GM23338 (cell line): ENCODE data around the gene DIAPH3. TPM values are rescaled to one million over a fixed set of nuclear protein-coding genes. Genes with fewer than 3 reads are reported as not detected.
"Not testable (repeated sequence)": the region's sequence is repeated elsewhere in the genome, so short reads cannot be mapped to it uniquely, and the experiment has no call there.

ENCODE experiments used
- ATAC-seq: fragments of 200-7000 bp; cut with Tn5 transposase; 3 replicates; pipeline ENCODE4 v1.9.1; 2020
- DNase-seq: peaks from one replicate; pipeline ENCODE4 v3.0.0-alpha.2; 2015; ENCODE audit warnings: low spot score
- H2AFZ ChIP-seq: fragments of 200-600 bp; sonication (generic); 2 replicates; pipeline ENCODE4 v1.8.0; 2016; ENCODE audit warnings: antibody characterized with exemption, mild to moderate bottlenecking, moderate library complexity
- H3F3A ChIP-seq: fragments of 200-600 bp; sonication (generic); replicated peaks from 2 replicates; pipeline ENCODE4 v1.8.0; 2017; ENCODE audit warnings: antibody characterized with exemption, mixed run types, low read depth
- H3K27ac ChIP-seq: fragments of 200-600 bp; sonication (generic); 2 replicates; pipeline ENCODE4 v1.6.1; 2016; ENCODE audit warnings: low read depth
- H3K27me3 ChIP-seq: fragments of 200-600 bp; sonication (generic); 2 replicates; pipeline ENCODE4 v1.8.0; 2016; ENCODE audit warnings: mild to moderate bottlenecking, mixed run types, moderate library complexity; ENCODE audit not compliant: insufficient read depth
- H3K36me3 ChIP-seq: fragments of 200-600 bp; sonication (generic); 2 replicates; pipeline ENCODE4 v1.8.0; 2016; ENCODE audit warnings: mild to moderate bottlenecking; ENCODE audit not compliant: insufficient read depth
- H3K4me1 ChIP-seq: fragments of 200-600 bp; sonication (generic); 2 replicates; pipeline ENCODE4 v1.8.0; 2016; ENCODE audit warnings: mild to moderate bottlenecking, moderate library complexity; ENCODE audit not compliant: insufficient read depth
- H3K4me2 ChIP-seq: fragments of 200-600 bp; sonication (generic); 2 replicates; pipeline ENCODE4 v1.7.1; 2017; ENCODE audit warnings: mixed run types
- H3K4me3 ChIP-seq: fragments of 200-600 bp; sonication (generic); 2 replicates; pipeline ENCODE4 v1.6.1; 2016; ENCODE audit warnings: mixed run types
- H3K79me2 ChIP-seq: fragments of 200-600 bp; sonication (generic); replicated peaks from 2 replicates; pipeline ENCODE4 v1.8.0; 2017; ENCODE audit warnings: mild to moderate bottlenecking; ENCODE audit not compliant: insufficient read depth
- H3K9me2 ChIP-seq: fragments of 200-600 bp; sonication (generic); 2 replicates; pipeline ENCODE4 v1.8.0; 2017; ENCODE audit not compliant: insufficient read depth
- H4K20me1 ChIP-seq: fragments of 200-600 bp; sonication (generic); replicated peaks from 2 replicates; pipeline ENCODE4 v1.8.0; 2017; ENCODE audit warnings: mild to moderate bottlenecking; ENCODE audit not compliant: insufficient read depth
- H3K27ac Mint-ChIP-seq: 2 replicates; pipeline ENCODE4 v1.8.0; 2020; ENCODE audit warnings: inconsistent platforms, mild to moderate bottlenecking, moderate library complexity, mixed read lengths
- H3K27me3 Mint-ChIP-seq: 3 replicates; pipeline ENCODE4 v1.8.0; 2022; ENCODE audit warnings: low read depth, mild to moderate bottlenecking, moderate library complexity, mixed read lengths, inconsistent platforms; ENCODE audit not compliant: insufficient read depth, poor library complexity
- H3K36me3 Mint-ChIP-seq: 3 replicates; pipeline ENCODE4 v1.8.0; 2021; ENCODE audit warnings: low read depth, mild to moderate bottlenecking, inconsistent platforms, moderate library complexity, mixed read lengths
- H3K4me1 Mint-ChIP-seq: 3 replicates; pipeline ENCODE4 v1.8.0; 2020; ENCODE audit warnings: mild to moderate bottlenecking, inconsistent platforms, mixed read lengths
- H3K4me3 Mint-ChIP-seq: 3 replicates; pipeline ENCODE4 v1.8.0; 2021; ENCODE audit warnings: moderate library complexity, mild to moderate bottlenecking, inconsistent platforms, mixed read lengths
- H3K9me3 Mint-ChIP-seq: 3 replicates; pipeline ENCODE4 v1.8.0; 2020; ENCODE audit warnings: moderate library complexity, mild to moderate bottlenecking, inconsistent platforms, mixed read lengths
- CREB1 ChIP-seq: fragments of 250-450 bp; sonication (Bioruptor Pico); IDR thresholded peaks from 2 replicates; pipeline ENCODE4 v1.5.0; 2020; ENCODE audit warnings: low read depth, mild to moderate bottlenecking, moderate library complexity
- EZH2 ChIP-seq: fragments of 200-600 bp; sonication (generic); IDR thresholded peaks from one replicate; pipeline ENCODE4 v1.8.0; 2017; ENCODE audit warnings: antibody characterized with exemption, mild to moderate bottlenecking, low read depth; ENCODE audit not compliant: unreplicated experiment
- EZH2phosphoT487 ChIP-seq: fragments of 200-600 bp; sonication (generic); IDR thresholded peaks from one replicate; pipeline ENCODE4 v1.8.1; 2018; ENCODE audit warnings: antibody characterized with exemption; ENCODE audit not compliant: unreplicated experiment
- ZNF114 ChIP-seq: fragments of 250-450 bp; sonication (Bioruptor Pico); IDR thresholded peaks from 2 replicates; pipeline ENCODE4 v1.5.0; 2020; ENCODE audit warnings: mild to moderate bottlenecking, moderate library complexity
- ZNF331 ChIP-seq: fragments of 250-450 bp; sonication (Bioruptor Pico); IDR thresholded peaks from 2 replicates; pipeline ENCODE4 v1.5.0; 2020; ENCODE audit warnings: low read depth, mild to moderate bottlenecking, moderate library complexity
- ZNF462 ChIP-seq: fragments of 250-450 bp; sonication (Bioruptor Pico); IDR thresholded peaks from 2 replicates; pipeline ENCODE4 v1.5.0; 2020; ENCODE audit warnings: mild to moderate bottlenecking, moderate library complexity
- polyA plus RNA-seq: library from polyadenylated mRNA; unstranded; fragments of >200 nt; fragmentation: Nextera tagmentation; extraction: Ambion mirVana; gene quantifications from 2 replicates; pipeline ENCODE4 v1.2.1, GENCODE V29; 2016
- total RNA-seq: library from RNA; depleted of rRNA; stranded (reverse); fragments of >200 nt; shearing (Covaris generic); gene quantifications from 2 replicates; pipeline ENCODE4 v1.2.3, GENCODE V29; 2014
- TF ChIP-seq, protein P1 (sequence below): IDR thresholded peaks from one replicate; pipeline ENCODE4 v1.6.1; 2018; ENCODE audit warnings: antibody characterized with exemption; ENCODE audit not compliant: unreplicated experiment

Gene DIAPH3
- total and polyA plus RNA-seq, 2 experiments from 2014 or later = 23.4 to 30.2 TPM

GRCh38 chr13:60090574-60090973, 73.2 kb downstream of the DIAPH3 start (continued):
- no peak for TF ChIP-seq CREB1 (CRISPR knock-in tag)
- TF ChIP-seq, protein P1, sequence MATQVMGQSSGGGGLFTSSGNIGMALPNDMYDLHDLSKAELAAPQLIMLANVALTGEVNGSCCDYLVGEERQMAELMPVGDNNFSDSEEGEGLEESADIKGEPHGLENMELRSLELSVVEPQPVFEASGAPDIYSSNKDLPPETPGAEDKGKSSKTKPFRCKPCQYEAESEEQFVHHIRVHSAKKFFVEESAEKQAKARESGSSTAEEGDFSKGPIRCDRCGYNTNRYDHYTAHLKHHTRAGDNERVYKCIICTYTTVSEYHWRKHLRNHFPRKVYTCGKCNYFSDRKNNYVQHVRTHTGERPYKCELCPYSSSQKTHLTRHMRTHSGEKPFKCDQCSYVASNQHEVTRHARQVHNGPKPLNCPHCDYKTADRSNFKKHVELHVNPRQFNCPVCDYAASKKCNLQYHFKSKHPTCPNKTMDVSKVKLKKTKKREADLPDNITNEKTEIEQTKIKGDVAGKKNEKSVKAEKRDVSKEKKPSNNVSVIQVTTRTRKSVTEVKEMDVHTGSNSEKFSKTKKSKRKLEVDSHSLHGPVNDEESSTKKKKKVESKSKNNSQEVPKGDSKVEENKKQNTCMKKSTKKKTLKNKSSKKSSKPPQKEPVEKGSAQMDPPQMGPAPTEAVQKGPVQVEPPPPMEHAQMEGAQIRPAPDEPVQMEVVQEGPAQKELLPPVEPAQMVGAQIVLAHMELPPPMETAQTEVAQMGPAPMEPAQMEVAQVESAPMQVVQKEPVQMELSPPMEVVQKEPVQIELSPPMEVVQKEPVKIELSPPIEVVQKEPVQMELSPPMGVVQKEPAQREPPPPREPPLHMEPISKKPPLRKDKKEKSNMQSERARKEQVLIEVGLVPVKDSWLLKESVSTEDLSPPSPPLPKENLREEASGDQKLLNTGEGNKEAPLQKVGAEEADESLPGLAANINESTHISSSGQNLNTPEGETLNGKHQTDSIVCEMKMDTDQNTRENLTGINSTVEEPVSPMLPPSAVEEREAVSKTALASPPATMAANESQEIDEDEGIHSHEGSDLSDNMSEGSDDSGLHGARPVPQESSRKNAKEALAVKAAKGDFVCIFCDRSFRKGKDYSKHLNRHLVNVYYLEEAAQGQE = no peak
- TF ChIP-seq ZNF114 (CRISPR knock-in tag) = no peak

GRCh38 chr13:60083780-60084179, 79.9 kb downstream of the DIAPH3 start:
- H3K4me3 Mint-ChIP-seq, H3K9me3 Mint-ChIP-seq, H2AFZ ChIP-seq, H3K36me3 Mint-ChIP-seq, H3K4me3 ChIP-seq, H3K36me3 ChIP-seq, ATAC-seq, H3K27ac Mint-ChIP-seq, H3K9me2 ChIP-seq, H3K27me3 ChIP-seq, H3K27me3 Mint-ChIP-seq, DNase-seq, H3K4me1 Mint-ChIP-seq, H3K27ac ChIP-seq, H4K20me1 ChIP-seq, H3K4me2 ChIP-seq, H3F3A ChIP-seq, H3K4me1 ChIP-seq: not testable (repeated sequence)
- peaks cover 16% of the 10 kb centered on the region; the same call in 1 of the 2 replicates for H3K79me2 ChIP-seq

DNA sequence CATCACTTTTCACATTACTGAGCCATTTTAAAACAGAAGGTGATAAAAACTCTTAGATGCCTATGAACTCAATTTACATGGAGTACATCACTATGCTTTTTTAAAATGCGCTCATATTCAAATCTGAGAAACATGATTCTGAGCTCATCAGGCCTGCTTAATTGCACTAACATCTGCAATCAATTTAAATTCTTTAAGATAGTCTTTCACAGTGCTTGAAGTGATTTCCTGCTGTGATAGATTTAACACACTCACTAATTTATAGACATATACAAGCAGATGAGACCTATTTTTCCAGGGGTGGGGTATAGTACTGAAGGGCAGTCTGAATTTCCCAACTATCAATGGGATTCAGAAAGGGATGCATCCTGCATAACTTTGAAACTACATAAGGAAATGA, 82.9 kb downstream of the DIAPH3 start:
- no peaks in the 10 kb centered on the region for H3F3A ChIP-seq
- Mint-ChIP-seq H3K27ac (no peak overlapping the region), H3K27me3 (no peaks in the 10 kb centered on the region), H3K4me1 (no peaks in the 10 kb centered on the region), H3K36me3 (no peaks in the 10 kb centered on the region), H3K4me3 (no peak overlapping the region), H3K9me3 (no peaks in the 10 kb centered on the region)
- DNase-seq (no peak), ATAC-seq (no peak)
- H3K4me3 ChIP-seq = no peak overlapping the region
- no peaks in the 10 kb centered on the region for H3K9me2 ChIP-seq
- no peaks in the 10 kb centered on the region for H3K36me3 ChIP-seq
- no peaks in the 10 kb centered on the region for H4K20me1 ChIP-seq
- H3K79me2 ChIP-seq = peaks cover 16% of the 10 kb centered on the region; the same call in 1 of the 2 replicates
- no peak overlapping the region for H3K27ac ChIP-seq
- no peaks in the 10 kb centered on the region for H3K4me1 ChIP-seq
- H3K27me3 ChIP-seq = no peaks in the 10 kb centered on the region
- H2AFZ ChIP-seq = no peak overlapping the region
- no peak overlapping the region for H3K4me2 ChIP-seq
- TF ChIP-seq ZNF462 (CRISPR knock-in tag) (no peak), ZNF331 (CRISPR knock-in tag) (no peak), EZH2phosphoT487 (no peak), EZH2 (no peak)
- TF ChIP-seq, protein P1 = no peak
